Measurements from ENCODE around the gene BLM.
"Not testable (repeated sequence)": the region's sequence is repeated elsewhere in the genome, so short reads cannot be mapped to it uniquely, and the experiment has no call there.

Gene BLM

DNA sequence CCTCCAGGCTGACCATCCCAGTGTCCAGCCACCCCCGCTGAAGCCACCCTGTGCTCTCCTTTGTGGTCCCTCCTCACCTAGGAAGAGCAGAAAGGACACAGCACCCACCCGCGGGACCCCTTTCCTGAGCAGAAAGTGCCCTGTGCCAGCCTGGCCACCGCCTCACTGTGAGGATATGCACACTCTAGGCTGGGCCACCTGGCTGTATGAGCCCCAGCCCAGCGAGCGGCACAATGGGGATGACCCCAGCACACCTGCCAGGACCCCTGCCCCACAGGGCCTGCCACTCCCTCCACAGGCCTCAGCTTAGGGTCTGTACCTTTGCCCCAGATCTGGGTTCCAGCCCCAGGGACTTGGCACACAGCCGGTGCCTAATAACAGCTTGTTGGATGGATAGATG, 103.3 kb downstream of the BLM start:
- no peak for DNase-seq (ENCODE audit: low read depth in 2 of 2)

DNA sequence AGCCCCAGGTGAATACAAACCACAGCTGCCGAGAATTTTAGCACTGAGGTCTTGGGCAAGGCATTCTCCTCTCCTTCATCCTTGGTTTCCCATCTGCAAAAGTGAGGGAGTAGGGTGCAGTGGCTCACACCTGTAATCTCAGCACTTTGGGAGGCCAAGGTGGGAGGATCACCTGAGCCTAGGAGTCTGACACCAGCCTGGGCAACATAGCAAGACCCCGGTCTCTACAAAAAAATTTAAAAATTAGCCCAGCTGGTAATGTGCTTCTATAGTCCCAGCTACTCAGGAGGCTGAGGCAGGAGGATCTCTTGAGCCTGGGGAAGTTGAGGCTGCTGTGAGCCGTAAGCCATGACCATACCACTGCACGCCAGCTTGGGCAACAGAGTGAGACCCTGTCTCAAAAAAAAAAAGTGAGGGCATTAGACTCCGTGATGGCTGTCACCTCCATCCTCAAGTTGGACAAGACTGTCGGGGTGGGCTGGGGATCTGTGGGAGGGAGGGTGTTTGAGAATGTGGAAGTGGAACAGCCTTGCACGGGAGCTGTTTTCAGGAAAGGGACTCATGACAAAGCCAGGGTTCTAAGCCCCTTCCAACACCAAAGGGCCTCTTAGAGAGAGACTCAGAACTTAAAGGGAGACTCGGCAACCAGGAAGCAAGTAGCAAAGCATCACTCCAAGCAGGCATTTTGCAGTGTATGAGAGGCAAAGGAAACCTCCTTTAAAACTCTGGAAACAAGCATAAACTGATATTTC, 105.2 kb downstream of the BLM start:
- DNase-seq (ENCODE audit: low read depth in 2 of 2) = no peak

DNA sequence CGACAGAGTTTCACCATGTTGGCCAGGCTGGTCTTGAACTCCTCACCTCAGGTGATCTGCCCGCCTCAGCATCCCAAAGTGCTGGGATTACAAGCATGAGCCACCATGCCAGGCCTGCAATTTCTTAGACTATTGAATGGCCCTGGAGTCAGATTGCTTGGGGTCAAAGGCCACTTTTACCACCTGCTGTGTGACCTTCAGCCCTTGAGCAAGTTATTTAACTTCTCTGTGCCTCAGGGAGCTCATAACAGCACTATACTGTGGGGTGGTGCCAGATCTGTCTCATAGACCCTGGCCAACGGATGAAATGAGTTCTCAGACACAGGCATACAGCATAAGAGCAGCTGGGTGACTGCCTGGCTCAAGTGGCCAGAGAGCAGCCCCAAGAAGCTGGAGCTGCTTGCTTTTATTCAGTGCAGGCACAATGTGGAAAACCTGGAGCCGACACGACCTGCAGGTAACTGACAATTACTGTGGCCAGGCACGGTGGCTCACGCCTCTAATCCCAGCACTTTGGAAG, 106.4 kb downstream of the BLM start:
- no peak for DNase-seq (ENCODE audit: low read depth in 2 of 2)

DNA sequence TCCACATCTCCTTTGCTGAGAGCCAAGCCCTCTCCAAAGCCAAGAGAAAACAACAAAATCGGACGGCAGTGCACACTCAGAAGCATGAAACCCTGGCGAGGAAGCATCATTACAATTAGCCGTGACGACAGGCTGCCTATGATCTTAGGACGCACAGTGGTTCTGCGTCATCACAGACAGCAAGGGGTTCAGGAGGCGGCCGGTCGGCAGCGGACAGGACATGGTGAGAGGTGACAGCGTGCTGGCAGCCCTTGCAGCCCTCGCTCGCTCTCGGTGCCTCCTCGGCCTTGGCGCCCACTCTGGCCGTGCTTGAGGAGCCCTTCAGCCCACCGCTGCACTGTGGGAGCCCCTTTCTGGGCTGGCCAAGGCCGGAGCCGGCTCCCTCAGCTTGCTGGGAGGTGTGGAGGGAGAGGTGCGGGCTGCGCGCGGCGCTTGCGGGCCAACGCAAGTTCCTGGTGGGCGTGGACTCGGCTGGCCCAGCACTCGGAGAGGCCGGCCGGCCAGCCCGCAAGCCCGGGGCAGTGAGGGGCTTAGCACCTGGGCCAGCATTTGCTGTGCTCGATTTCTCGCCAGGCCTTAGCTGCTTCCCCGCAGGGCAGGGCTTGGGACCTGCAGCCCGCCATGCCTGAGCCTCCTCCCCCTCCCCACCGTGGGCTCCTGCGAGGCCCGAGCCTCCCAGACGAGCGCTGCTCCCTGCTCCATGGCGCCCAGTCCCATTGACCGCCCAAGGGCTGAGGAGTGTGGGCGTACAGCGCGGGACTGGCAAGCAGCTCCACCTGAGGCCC, 108.2 kb downstream of the BLM start:
- DNase-seq (ENCODE audit: low read depth in 2 of 2) = not testable (repeated sequence)

- DNase-seq (ENCODE audit: low read depth in 2 of 2) = not testable (repeated sequence)
Measured at GRCh38 chr15:90826206-90826885, 109.2 kb downstream of the BLM start.

GRCh38 chr15:90826886-90827435, 109.8 kb downstream of the BLM start:
- no peak for DNase-seq (ENCODE audit: low read depth in 2 of 2)

DNA sequence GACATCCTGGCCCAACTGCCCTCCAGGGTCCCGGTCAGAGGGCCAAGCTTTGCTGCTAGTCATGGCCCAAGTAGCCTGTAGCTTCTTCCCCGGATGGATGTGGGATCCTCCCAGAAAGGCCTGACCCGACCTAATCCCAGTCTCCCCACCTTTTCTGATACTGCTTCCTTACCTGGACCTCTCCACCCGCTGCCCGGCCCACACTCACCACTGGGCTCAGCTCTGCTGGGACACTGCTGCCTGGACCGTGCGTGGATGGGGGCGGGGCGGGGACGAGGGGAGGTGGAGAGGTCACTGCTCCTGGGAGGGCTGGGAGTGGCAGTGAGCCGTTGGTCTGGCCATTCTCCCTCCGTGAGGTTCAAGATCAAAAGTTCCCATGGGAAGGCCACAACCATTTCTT, 111.0 kb downstream of the BLM start:
- DNase-seq (ENCODE audit: low read depth in 2 of 2) = no peak

DNA sequence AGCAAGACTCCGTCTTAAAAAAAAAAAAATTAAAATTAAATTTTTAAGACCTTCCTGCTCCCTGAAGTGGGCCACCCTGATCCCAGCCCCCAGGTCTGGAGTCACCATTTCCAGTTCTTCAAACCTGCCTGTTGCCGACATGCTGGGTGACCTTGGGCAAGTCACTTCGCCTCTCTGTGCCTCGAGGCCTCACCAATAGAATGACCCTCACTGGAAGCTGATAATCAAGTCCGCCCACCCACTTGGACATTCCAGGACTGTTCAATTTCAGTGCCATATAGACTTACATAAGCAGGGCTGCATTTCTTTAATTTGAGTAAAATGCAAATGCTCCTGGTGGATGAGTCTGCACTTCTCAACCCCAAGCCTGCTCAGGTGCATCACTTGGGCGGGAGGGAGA, 112.0 kb downstream of the BLM start:
- no peak for DNase-seq (ENCODE audit: low read depth in 2 of 2)

- no peak for DNase-seq (ENCODE audit: low read depth in 2 of 2)
Measured at GRCh38 chr15:90829942-90830440, 112.8 kb downstream of the BLM start.

- DNase-seq (ENCODE audit: low read depth in 2 of 2) = no peak
Measured at GRCh38 chr15:90834626-90835025, 117.5 kb downstream of the BLM start.

DNA sequence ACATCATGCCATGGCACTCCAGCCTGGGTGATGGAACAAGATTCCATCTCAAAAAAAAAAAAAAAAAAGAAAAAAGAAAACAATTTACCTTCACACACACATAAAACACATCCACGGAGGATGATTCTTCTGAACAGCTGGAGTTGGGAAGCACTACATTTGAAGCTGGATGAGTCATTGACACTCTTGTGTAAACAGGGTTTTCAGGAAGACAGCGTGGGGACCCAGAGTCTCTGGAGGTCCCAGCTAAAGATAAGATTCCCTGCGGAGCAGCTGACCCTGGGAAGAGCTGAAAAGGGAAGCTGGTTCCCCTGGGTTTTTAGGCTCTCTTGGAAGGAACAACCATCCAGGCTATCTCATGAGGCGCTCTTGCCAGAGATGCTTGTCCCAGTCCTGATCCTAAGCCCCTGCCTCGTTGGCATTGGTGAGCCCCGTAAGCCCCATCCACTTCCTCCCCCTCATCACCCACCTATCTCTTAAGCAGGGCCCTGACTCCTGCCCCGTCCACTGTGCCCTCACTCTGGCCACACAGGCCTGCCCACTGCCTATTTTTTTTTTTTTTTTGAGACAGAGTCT, 119.2 kb downstream of the BLM start:
- no peak for DNase-seq (ENCODE audit: low read depth in 2 of 2)

DNA sequence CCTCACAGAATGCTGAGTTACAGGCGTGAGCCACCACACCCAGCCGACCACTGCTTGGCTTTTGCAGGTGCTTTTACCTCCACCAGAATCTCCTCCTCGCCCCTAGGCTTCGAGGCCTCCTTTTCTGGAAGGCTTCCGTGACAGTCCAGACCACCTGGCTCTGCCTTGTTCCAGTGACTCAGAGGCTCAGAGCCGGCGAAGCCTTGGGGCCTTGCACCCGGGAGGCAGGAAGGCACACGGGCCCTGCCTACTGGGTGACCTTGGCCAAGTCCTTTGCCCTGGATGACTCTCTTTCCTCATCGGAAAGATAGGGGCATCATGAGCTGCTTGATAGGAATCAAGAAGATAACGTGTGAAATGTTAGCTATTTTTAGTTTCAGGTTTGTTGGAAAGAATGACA, 119.9 kb downstream of the BLM start:
- no peak for DNase-seq (ENCODE audit: low read depth in 2 of 2)

DNA sequence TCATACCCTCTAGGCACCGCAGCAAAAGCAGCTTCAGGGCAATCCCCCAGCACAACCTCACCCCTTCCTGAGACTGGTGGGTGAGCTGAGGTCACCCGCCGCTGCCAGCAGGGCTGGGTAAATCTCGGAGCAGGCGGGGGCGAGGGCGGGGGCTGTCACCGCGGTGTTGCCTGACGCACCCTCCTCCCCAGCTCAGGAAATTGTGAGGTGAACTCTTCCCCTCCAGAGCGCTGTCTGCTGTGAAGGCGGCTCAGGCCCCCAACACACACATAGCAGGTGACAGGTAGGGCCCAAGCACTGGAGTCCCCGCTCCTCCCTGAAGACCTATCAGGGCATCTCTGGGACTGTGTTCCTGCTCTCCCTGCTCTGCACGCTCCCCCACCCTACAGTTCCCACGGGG, 121.0 kb downstream of the BLM start:
- DNase-seq (ENCODE audit: low read depth in 2 of 2) = peak; percentile 67 to 86

DNA sequence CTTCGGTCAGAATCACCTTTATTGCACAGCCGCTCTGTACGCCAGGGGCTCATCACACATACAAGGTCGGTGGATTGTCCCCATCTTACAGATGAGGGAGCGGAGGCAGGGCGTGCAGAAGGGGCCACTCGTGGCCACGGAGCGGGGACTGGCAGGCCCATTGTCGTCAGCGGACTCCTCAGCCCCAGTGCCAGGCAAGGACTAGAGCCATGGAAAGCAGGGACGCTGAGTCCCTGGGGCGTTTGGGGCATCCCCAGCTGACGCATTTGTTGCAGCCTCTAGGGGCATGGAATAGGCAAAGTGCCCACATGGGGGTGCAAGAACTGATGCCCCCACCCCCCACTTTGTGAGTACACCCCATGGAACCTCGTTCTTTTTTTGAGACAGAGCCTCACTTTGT, 121.4 kb downstream of the BLM start:
- DNase-seq (ENCODE audit: low read depth in 2 of 2) = no peak

- DNase-seq (ENCODE audit: low read depth in 2 of 2) = no peak
Measured at GRCh38 chr15:90839187-90840071, 122.3 kb downstream of the BLM start.

GRCh38 chr15:90840157-90840855, 123.2 kb downstream of the BLM start:
- DNase-seq (ENCODE audit: low read depth in 2 of 2) = no peak

DNA sequence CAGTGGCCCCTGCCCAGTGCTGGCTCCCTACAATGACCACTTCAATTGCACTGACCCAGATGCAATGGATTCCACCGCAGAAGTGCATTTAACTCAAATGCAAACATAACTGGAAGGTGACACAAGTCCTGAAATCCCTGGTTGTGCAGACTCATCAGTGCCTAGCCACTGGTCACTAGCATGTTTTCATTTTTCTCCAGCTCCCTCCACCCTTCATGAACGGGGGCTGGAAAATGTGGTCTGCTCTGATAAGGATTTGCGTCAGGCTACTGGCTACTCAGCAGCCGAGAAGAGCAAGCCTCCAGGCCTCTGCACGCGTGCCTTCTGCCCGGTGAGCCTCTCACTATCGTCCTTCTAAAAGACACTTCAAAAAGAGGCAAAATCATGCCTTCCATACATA, 123.8 kb downstream of the BLM start:
- DNase-seq (ENCODE audit: low read depth in 2 of 2) = no peak

DNA sequence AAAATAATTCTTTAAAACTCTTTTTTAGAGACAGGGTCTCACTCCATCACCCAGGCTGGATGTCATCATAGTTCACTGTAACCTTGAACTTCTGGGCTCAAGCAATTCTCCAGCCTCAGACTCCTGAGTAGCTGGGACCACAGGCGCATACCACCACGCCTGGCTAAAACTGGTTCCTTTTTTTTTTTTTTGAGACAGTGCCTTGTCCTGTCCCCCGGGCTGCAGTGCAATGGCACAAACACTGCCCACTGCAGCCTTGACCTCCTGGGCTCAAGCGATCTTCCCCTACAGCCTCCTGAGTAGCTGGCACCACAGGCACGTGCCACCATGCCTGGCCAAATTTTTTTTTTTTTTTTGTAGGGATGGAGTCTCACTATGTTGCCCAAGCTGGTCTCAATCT, 127.5 kb downstream of the BLM start:
- DNase-seq (ENCODE audit: low read depth in 2 of 2) = no peak

GRCh38 chr15:90845201-90845949, 128.2 kb downstream of the BLM start:
- no peak for DNase-seq (ENCODE audit: low read depth in 2 of 2)
